ENCODE data around the gene C17orf67. TPM values are rescaled to one million over a fixed set of nuclear protein-coding genes. Genes with fewer than 3 reads are reported as not detected.
A peak's percentile ranks its signal among the peaks of the same experiment; 100 is the strongest.
"Not testable (repeated sequence)": the region's sequence is repeated elsewhere in the genome, so short reads cannot be mapped to it uniquely, and the experiment has no call there.

C17orf67 gene
- total RNA-seq, 1 experiment from 2014 or later = 1.0 TPM

DNA sequence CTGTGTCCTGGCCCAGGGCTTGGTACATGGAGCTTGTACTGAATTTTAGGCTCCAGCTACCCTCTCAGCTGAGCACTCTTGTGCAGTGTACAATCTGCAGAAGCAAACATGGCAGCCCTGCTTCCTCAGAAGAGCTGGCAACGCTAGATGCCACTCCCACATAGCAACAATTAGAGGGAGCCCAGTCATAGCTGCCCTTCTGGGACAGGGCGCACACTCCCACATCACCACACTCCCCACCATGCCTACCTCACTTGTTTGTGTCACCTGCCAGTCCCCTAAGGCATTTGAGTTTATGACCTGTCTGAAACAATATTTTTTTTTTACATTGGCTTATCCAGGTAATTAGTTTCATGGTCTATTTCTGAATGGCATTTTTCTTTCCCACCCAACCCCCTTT, 72.3 kb downstream of the C17orf67 start:
- Histone ChIP-seq H2BK20ac (ENCODE audit: low read depth, low read length, poor library complexity, severe bottlenecking) (no peak overlapping the region), H4K20me1 (ENCODE audit: control insufficient read depth, insufficient read depth, insufficient read length) (no peaks in the 10 kb centered on the region), H3K79me1 (ENCODE audit: insufficient read depth, low read depth, low read length, poor library complexity, severe bottlenecking) (no peaks in the 10 kb centered on the region), H2AK5ac (ENCODE audit: insufficient read length, low read length) (no peak overlapping the region), H3K18ac (ENCODE audit: insufficient read length, low read depth, low read length) (no peak overlapping the region), H3K23me2 (ENCODE audit: insufficient read length, low read depth, low read length, poor library complexity, severe bottlenecking) (no peaks in the 10 kb centered on the region), H3K79me2 (ENCODE audit: insufficient read depth, low read length) (no peaks in the 10 kb centered on the region), H2BK5ac (ENCODE audit: insufficient read length, low read length) (no peak overlapping the region), H3T11ph (ENCODE audit: low read length) (no peak overlapping the region), H3K4me2 (ENCODE audit: insufficient read depth, insufficient read length, low read length) (no peak overlapping the region), H3K27ac (ENCODE audit: insufficient read length, low read depth, low read length) (no peak overlapping the region), H4K91ac (ENCODE audit: insufficient read length, low read depth, low read length) (no peak overlapping the region), H3K4ac (ENCODE audit: low read depth, low read length) (no peak overlapping the region), H4K8ac (replicated peaks; ENCODE audit: insufficient read length, low read depth, low read length) (no peak overlapping the region), H2BK120ac (ENCODE audit: low read depth, low read length, poor library complexity, severe bottlenecking) (no peak overlapping the region), H2AFZ (ENCODE audit: low read length) (no peak overlapping the region), H3K27me3 (ENCODE audit: insufficient read depth, low read length) (no peaks in the 10 kb centered on the region), H3K56ac (ENCODE audit: insufficient read length, low read depth, low read length) (no peak overlapping the region), H3K4me1 (ENCODE audit: insufficient read depth, low read length) (no peaks in the 10 kb centered on the region), H3K14ac (ENCODE audit: insufficient read depth, low read length) (no peak overlapping the region), H2BK12ac (ENCODE audit: insufficient read length, low read depth, low read length) (no peak overlapping the region), H4K5ac (ENCODE audit: insufficient read length, low read depth, low read length) (no peak overlapping the region), H3K9me3 (ENCODE audit: control insufficient read depth, low read depth, low read length) (no peaks in the 10 kb centered on the region), H3K23ac (ENCODE audit: insufficient read length, low read depth, low read length) (no peak overlapping the region), H3K9ac (ENCODE audit: extremely low read depth, insufficient read length, low read length) (no peak overlapping the region), H2BK15ac (ENCODE audit: low read depth, low read length) (no peak overlapping the region)
- Mint-ChIP-seq H3K27ac (no peak overlapping the region; a peak in 1 of 7 replicates), H3K4me3 (no peak overlapping the region), H3K9me3 (no peaks in the 10 kb centered on the region), H3K4me1 (peaks cover 0 to 1% of the 10 kb centered on the region in 2 experiments; a peak in 1 of 4 replicates), H3K27me3 (ENCODE audit: low read depth) (peaks cover 6% of the 10 kb centered on the region), H3K36me3 (ENCODE audit: insufficient read depth in 1 of 3, low read depth in 3 of 3) (no peaks in the 10 kb centered on the region)
- TF ChIP-seq, protein P1, sequence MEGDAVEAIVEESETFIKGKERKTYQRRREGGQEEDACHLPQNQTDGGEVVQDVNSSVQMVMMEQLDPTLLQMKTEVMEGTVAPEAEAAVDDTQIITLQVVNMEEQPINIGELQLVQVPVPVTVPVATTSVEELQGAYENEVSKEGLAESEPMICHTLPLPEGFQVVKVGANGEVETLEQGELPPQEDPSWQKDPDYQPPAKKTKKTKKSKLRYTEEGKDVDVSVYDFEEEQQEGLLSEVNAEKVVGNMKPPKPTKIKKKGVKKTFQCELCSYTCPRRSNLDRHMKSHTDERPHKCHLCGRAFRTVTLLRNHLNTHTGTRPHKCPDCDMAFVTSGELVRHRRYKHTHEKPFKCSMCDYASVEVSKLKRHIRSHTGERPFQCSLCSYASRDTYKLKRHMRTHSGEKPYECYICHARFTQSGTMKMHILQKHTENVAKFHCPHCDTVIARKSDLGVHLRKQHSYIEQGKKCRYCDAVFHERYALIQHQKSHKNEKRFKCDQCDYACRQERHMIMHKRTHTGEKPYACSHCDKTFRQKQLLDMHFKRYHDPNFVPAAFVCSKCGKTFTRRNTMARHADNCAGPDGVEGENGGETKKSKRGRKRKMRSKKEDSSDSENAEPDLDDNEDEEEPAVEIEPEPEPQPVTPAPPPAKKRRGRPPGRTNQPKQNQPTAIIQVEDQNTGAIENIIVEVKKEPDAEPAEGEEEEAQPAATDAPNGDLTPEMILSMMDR (conservative IDR thresholded peaks at IDR 0.05) = no peak
- no CpG with 5 or more reads among the region's 2 CpGs for WGBS (ENCODE audit: extremely low coverage, insufficient read length, low lambda C conversion rate)
- DNase-seq = no peak

DNA sequence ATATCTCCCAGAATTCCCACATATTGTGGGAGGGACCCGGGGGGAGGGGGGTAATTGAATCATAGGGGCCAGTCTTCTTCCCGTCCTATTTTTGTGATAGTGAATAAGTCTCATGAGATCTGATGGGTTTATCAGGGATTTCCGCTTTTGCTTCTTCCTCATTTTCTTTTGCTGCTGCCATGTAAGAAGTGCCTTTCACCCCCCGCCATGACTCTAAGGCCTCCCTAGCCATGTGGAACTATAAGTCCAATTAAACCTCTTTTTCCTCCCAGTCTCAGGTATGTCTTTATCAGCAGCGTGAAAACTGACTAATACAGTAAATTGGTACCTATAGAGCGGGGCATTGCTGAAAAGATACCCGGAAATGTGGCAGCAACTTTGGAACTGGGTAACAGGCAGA, 76.1 kb downstream of the C17orf67 start:
- not testable (repeated sequence) for H4K5ac ChIP-seq (ENCODE audit: insufficient read length, low read depth, low read length); H3K23me2 ChIP-seq (ENCODE audit: insufficient read length, low read depth, low read length, poor library complexity, severe bottlenecking); H3K4me1 ChIP-seq (ENCODE audit: insufficient read depth, low read length); H4K8ac ChIP-seq (replicated peaks; ENCODE audit: insufficient read length, low read depth, low read length); H2AFZ ChIP-seq (ENCODE audit: low read length); H2BK20ac ChIP-seq (ENCODE audit: low read depth, low read length, poor library complexity, severe bottlenecking); H2BK12ac ChIP-seq (ENCODE audit: insufficient read length, low read depth, low read length); H3K9me3 Mint-ChIP-seq; H3K4me2 ChIP-seq (ENCODE audit: insufficient read depth, insufficient read length, low read length); H3K36me3 Mint-ChIP-seq (ENCODE audit: insufficient read depth in 1 of 3, low read depth in 3 of 3); H3K79me1 ChIP-seq (ENCODE audit: insufficient read depth, low read depth, low read length, poor library complexity, severe bottlenecking); H3T11ph ChIP-seq (ENCODE audit: low read length); H3K14ac ChIP-seq (ENCODE audit: insufficient read depth, low read length); H3K4ac ChIP-seq (ENCODE audit: low read depth, low read length); H3K27me3 Mint-ChIP-seq (ENCODE audit: low read depth); H2BK120ac ChIP-seq (ENCODE audit: low read depth, low read length, poor library complexity, severe bottlenecking); H3K18ac ChIP-seq (ENCODE audit: insufficient read length, low read depth, low read length); H4K91ac ChIP-seq (ENCODE audit: insufficient read length, low read depth, low read length); H2BK5ac ChIP-seq (ENCODE audit: insufficient read length, low read length); H3K9me3 ChIP-seq (ENCODE audit: control insufficient read depth, low read depth, low read length); H3K4me1 Mint-ChIP-seq; H3K4me3 Mint-ChIP-seq; H3K79me2 ChIP-seq (ENCODE audit: insufficient read depth, low read length); H3K56ac ChIP-seq (ENCODE audit: insufficient read length, low read depth, low read length); H3K23ac ChIP-seq (ENCODE audit: insufficient read length, low read depth, low read length); H3K27ac ChIP-seq (ENCODE audit: insufficient read length, low read depth, low read length); DNase-seq; H2AK5ac ChIP-seq (ENCODE audit: insufficient read length, low read length); H4K20me1 ChIP-seq (ENCODE audit: control insufficient read depth, insufficient read depth, insufficient read length); H3K9ac ChIP-seq (ENCODE audit: extremely low read depth, insufficient read length, low read length); H3K27me3 ChIP-seq (ENCODE audit: insufficient read depth, low read length); H2BK15ac ChIP-seq (ENCODE audit: low read depth, low read length)
- 0 out of 7 replicates have a peak overlapping the region, but pooled peaks of 1 of the 3 experiments have one; percentile 29 for H3K27ac Mint-ChIP-seq
- WGBS (ENCODE audit: extremely low coverage, insufficient read length, low lambda C conversion rate) = no CpG with 5 or more reads among the region's 7 CpGs

Measured in H9 (cell line).